Ascending aorta (tissue), 2 donors: Measurements from ENCODE around the gene ABCD1. TPM values are rescaled to one million over a fixed set of nuclear protein-coding genes. Genes with fewer than 3 reads are reported as not detected.

Source experiments
- DNase-seq, 2 donors: peaks; one replicate each; pipeline ENCODE4 v3.0.0-alpha.2; 2019; ENCODE audit warnings: low spot score in 2 of 2
- H3K27ac ChIP-seq, 2 donors: fragments of 200-600 bp; sonication (generic); one replicate each; pipeline ENCODE4 v1.5.1; 2016 to 2017; ENCODE audit warnings: mild to moderate bottlenecking in 1 of 2
- H3K27me3 ChIP-seq: fragments of 200-600 bp; sonication (generic); one replicate; pipeline ENCODE4 v1.5.1; 2017
- H3K36me3 ChIP-seq, 2 donors: fragments of 200-600 bp; sonication (generic); one replicate each; pipeline ENCODE4 v1.5.1; 2016
- H3K4me1 ChIP-seq, 2 donors: fragments of 200-600 bp; sonication (generic); one replicate each; pipeline ENCODE4 v1.5.1; 2016 to 2017; ENCODE audit warnings: mild to moderate bottlenecking in 1 of 2
- H3K4me3 ChIP-seq, 2 donors: fragments of 200-600 bp; sonication (generic); one replicate each; pipeline ENCODE4 v1.5.1; 2016 to 2017; ENCODE audit warnings: mild to moderate bottlenecking in 1 of 2
- H3K9me3 ChIP-seq, 2 donors: fragments of 200-600 bp; sonication (generic); one replicate each; pipeline ENCODE4 v1.5.1; 2016
- intact Hi-C: fragments of 100-400 bp; cut with DNase I; formaldehyde crosslinking; loops from one replicate; pipeline ENCODE4 v1.15.1; 2023
- total RNA-seq: library from RNA; depleted of rRNA; stranded (reverse); fragments of >200 nt; gene quantifications from one replicate; pipeline ENCODE4 v1.1.0, GENCODE V29; 2016
- TF ChIP-seq, protein P1 (sequence below), 3 experiments: fragments of 200-600 bp in 2 of 3; fragments of 450-650 bp in 1 of 3; sonication (generic) in 2 of 3; IDR thresholded peaks; one replicate each; pipeline ENCODE4 v1.5.1; 2016 to 2019; ENCODE audit warnings: antibody characterized with exemption in 3 of 3, mild to moderate bottlenecking in 1 of 3, moderate library complexity in 1 of 3

ABCD1 gene
- total RNA-seq, 1 donor from 2014 or later = 14.7 TPM

DNA sequence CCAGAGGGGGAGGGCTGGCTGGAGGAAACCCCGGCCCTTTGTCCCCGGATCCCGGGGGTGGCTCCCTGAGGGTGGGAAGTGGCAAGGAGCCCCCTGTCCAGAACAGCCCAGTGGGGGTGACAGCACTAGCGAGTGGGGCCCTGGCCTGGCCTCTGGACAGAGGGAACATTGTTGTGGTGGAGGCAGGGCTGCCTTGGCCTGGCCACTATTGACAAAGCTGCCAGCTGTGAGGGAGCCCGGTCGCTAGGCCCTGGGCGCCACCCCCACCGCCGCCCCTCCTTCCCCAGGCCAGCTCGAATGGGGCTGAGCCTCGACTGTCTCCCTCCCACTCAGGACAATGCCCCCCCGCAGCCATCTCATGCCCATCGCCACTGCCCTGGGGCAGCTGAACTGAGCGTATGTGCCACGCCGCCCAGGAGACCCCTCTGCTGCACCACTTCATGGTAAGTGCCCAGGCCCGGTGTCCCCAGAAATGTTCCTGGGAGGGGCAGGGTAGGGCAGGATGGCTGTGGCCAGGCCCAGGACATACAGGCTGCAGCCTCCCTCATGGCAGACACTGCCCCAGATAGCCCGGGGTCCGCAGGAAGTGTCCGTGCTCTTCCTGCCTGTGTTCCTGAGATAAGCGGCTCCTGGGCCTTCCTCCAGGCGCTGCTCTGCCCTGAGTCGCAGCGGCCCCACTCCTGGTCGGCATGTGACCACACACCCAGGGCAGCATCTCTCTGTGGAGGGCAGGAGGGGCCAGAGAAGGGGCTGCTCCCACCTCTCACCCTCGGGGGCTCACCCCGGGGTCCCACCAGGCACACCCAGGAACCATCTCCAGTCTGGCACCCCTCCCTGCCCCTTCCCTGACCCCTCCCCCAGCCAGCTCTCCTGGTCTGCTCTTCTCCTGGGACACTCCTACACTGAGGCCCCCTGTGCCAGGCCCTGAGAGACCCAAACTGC is 40.8 kb downstream of the ABCD1 start:
- Histone ChIP-seq H3K27me3 (no peaks in the 10 kb centered on the region), H3K9me3 (no peaks in the 10 kb centered on the region), H3K4me1 (peaks cover 0 to 8% of the 10 kb centered on the region in 2 donors), H3K27ac (peak overlapping the region; percentile 58 to 59), H3K4me3 (peak overlapping the region; percentile 44 to 56), H3K36me3 (peaks cover under 1 to 3% of the 10 kb centered on the region in 2 donors)
- TF ChIP-seq, protein P1, sequence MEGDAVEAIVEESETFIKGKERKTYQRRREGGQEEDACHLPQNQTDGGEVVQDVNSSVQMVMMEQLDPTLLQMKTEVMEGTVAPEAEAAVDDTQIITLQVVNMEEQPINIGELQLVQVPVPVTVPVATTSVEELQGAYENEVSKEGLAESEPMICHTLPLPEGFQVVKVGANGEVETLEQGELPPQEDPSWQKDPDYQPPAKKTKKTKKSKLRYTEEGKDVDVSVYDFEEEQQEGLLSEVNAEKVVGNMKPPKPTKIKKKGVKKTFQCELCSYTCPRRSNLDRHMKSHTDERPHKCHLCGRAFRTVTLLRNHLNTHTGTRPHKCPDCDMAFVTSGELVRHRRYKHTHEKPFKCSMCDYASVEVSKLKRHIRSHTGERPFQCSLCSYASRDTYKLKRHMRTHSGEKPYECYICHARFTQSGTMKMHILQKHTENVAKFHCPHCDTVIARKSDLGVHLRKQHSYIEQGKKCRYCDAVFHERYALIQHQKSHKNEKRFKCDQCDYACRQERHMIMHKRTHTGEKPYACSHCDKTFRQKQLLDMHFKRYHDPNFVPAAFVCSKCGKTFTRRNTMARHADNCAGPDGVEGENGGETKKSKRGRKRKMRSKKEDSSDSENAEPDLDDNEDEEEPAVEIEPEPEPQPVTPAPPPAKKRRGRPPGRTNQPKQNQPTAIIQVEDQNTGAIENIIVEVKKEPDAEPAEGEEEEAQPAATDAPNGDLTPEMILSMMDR (IDR thresholded peaks at IDR 0.05) = no peak
- intact Hi-C loops = no loop called here
- DNase-seq = no peak

DNA sequence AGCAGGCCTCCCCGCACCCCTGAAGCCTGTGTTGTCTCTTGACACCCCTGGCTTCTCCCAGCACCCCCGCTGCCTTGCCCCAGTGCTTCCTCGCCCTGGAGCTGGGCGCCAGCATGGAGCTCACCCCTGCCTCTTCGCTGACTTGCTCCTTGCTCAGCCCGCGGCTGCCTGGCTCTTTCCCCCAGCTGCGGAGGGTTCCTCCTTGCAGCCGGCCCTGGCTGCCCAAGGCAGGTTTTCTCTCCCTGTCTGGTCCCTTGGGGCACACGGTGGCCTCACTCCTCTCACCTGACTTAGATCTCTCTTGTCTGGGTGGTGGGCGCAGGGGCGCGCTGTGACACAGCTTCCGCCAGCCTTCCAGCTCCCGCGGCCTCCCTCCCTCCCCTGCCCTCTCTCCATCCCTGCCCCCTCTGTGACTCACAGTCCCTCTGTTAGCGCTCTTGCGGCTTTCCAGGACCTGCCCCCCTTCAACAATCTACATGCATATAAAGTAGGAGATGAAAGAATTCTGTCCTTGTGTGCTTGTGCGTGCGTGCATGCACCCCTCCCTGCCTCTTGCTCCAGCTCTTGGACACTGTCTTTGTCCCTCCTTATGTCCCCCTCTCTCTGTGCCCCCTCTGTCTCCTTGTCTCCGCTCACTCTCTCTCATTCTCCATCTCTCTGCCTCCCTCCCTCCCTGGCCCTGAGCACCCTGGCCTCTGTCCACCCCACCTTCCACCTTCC is 41.6 kb downstream of the ABCD1 start:
- intact Hi-C loops = no loop called here
- H3K27ac ChIP-seq = peak overlapping the region; percentile 58 to 59

DNA sequence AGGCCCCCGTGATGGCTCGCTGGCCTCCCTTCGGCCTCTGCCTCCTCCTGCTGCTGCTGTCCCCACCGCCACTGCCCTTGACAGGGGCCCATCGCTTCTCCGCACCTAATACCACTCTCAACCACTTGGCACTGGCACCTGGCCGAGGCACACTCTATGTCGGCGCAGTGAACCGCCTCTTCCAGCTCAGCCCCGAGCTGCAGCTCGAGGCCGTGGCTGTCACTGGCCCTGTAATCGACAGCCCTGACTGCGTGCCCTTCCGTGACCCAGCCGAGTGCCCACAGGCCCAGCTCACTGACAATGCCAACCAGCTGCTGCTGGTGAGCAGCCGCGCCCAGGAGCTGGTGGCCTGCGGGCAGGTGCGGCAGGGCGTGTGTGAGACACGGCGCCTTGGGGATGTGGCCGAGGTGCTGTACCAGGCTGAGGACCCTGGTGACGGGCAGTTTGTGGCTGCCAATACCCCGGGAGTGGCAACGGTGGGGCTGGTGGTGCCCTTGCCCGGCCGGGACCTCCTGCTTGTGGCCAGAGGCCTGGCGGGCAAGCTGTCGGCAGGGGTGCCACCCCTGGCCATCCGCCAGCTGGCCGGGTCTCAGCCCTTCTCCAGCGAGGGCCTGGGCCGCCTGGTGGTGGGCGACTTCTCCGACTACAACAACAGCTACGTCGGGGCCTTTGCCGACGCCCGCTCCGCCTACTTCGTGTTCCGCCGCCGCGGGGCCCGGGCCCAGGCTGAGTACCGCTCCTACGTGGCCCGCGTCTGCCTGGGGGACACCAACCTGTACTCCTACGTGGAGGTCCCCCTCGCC is 42.4 kb downstream of the ABCD1 start:
- intact Hi-C loops = no loop called here
- peaks cover 0 to 8% of the 10 kb centered on the region in 2 donors for H3K4me1 ChIP-seq
- TF ChIP-seq, protein P1 (IDR thresholded peaks at IDR 0.05) = no peak
- peaks cover 5 to 8% of the 10 kb centered on the region in 2 donors for H3K36me3 ChIP-seq
- DNase-seq = peak in 1 of 2 donors; percentile 7
- H3K27ac ChIP-seq = no peak overlapping the region
- H3K27me3 ChIP-seq = no peaks in the 10 kb centered on the region
- no peak overlapping the region for H3K4me3 ChIP-seq
- H3K9me3 ChIP-seq = no peaks in the 10 kb centered on the region

More for the DNA sequence above, 41.6 kb downstream of the ABCD1 start:
- Histone ChIP-seq H3K27me3 (no peaks in the 10 kb centered on the region), H3K4me3 (peak overlapping the region; percentile 44 to 56), H3K36me3 (peaks cover 5 to 8% of the 10 kb centered on the region in 2 donors), H3K4me1 (peaks cover 0 to 8% of the 10 kb centered on the region in 2 donors), H3K9me3 (no peaks in the 10 kb centered on the region)
- TF ChIP-seq, protein P1 (IDR thresholded peaks at IDR 0.05) = no peak
- peak in 1 of 2 donors; percentile 7 for DNase-seq

DNA sequence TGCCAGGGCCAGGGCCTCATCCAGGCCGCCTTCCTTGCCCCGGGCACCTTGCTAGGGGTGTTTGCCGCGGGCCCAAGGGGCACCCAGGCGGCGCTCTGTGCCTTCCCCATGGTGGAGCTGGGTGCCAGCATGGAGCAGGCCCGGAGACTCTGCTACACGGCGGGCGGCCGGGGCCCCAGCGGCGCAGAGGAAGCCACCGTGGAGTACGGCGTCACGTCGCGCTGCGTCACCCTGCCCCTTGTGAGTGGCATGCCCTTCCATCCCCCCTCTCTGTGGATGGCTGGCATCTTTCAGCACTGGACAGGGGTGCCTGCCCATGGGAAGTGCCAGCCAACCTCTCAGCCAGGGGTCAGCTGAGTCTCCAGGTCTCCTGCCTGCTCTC is 43.0 kb downstream of the ABCD1 start:
- no peak overlapping the region for H3K4me3 ChIP-seq
- peaks cover 5 to 8% of the 10 kb centered on the region in 2 donors for H3K36me3 ChIP-seq
- TF ChIP-seq, protein P1 (IDR thresholded peaks at IDR 0.05) = no peak
- no peaks in the 10 kb centered on the region for H3K27me3 ChIP-seq
- H3K4me1 ChIP-seq = peaks cover 0 to 8% of the 10 kb centered on the region in 2 donors
- DNase-seq = no peak
- no peaks in the 10 kb centered on the region for H3K9me3 ChIP-seq
- intact Hi-C loops = no loop called here
- no peak overlapping the region for H3K27ac ChIP-seq
